Measurements from ENCODE around the gene NCOA7. TPM values are rescaled to one million over a fixed set of nuclear protein-coding genes. Genes with fewer than 3 reads are reported as not detected.
"Not testable (repeated sequence)": the region's sequence is repeated elsewhere in the genome, so short reads cannot be mapped to it uniquely, and the experiment has no call there.

NCOA7 gene
- total and polyA plus RNA-seq, 10 of the 15 experiments (the other 5 are each of a cell fraction or from before 2014, with no cell fraction given): 18.9 to 50.3 (median 34.2) TPM

DNA sequence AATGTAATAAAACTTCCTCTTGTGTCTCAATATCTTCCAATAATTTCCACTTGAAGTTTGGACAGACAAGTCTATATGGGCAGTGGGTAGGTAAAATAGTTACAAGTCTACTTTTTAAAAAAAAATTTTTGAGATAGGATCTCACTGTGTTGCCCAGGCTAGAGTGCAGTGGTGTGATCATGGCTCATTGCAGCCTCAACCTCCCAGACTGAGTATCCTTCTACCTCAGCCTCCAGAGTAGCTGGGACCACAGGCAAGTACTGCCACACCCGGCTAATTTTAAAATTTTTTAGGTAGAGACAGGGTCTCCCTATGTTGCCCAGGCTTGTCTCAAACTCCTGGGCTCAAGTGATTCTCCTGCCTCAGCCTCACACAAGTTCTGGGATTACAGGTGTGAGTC, 181.7 kb downstream of the NCOA7 start:
- H3K4me3 ChIP-seq; H4K20me1 ChIP-seq (ENCODE audit: control insufficient read depth, insufficient read depth); H3K79me2 ChIP-seq (ENCODE audit: control insufficient read depth, insufficient read depth, low read length); H3K36me3 ChIP-seq (ENCODE audit: control insufficient read depth in 2 of 2, insufficient read depth in 2 of 2, low read length in 1 of 2); H3K27me3 ChIP-seq (replicated peaks in 1 of 2; ENCODE audit: control insufficient read depth in 2 of 2, insufficient read depth in 2 of 2, low read length in 1 of 2); H3K27ac ChIP-seq (ENCODE audit: control insufficient read depth, insufficient read depth); ATAC-seq; H3K4me2 ChIP-seq (ENCODE audit: control insufficient read depth, insufficient read depth); H2AFZ ChIP-seq (ENCODE audit: control insufficient read depth, low read depth, low read length); FAIRE-seq; H3K9me3 ChIP-seq (replicated peaks; ENCODE audit: control insufficient read depth, insufficient read depth, low read length); intact Hi-C loops (cut with micrococcal nuclease; ENCODE audit: unreplicated experiment); DNase-seq (ENCODE audit: low read depth, low spot score); H3K4me1 ChIP-seq (ENCODE audit: control insufficient read depth, insufficient read depth, low read length); H3K9ac ChIP-seq (ENCODE audit: control insufficient read depth, insufficient read depth, low read length); BruUV-seq (replicated peaks): not testable (repeated sequence)
- RAD21 ChIA-PET (ENCODE audit: unreplicated experiment): interaction anchor here (1.1 to 1.5 kb wide), 2 partner anchors 11 to 192 kb away, joined by 3 to 4 read pairs; no protein-coding TSS in a partner anchor
- in situ Hi-C loops (cut with MboI): loop anchor here (5.0 kb wide), 1 partner anchor 660 kb away; no protein-coding TSS in a partner anchor
- WGBS (ENCODE audit: insufficient coverage, insufficient replicate concordance, low lambda C conversion rate, missing lambda C conversion rate): 100% methylated on average over 1 of the region's 1 CpG
- CTCF ChIA-PET: interaction anchor here (4.0 to 8.2 kb wide), 4 partner anchors 12 to 191 kb away, joined by 40 to 183 read pairs (median 42); partner anchors contain the start of genes HINT3, NCOA7 and TRMT11
- POLR2A ChIA-PET: interaction anchor here (0.6 kb wide), 1 partner anchor 1086 kb away, joined by 3 read pairs; no protein-coding TSS in a partner anchor
- SMC1A ChIA-PET (ENCODE audit: uncharacterized antibody, unreplicated experiment): interaction anchor here (2.0 to 3.3 kb wide), 3 partner anchors 15 to 182 kb away, joined by 6 to 33 read pairs (median 27); partner anchors contain the start of genes HINT3 and NCOA7

DNA sequence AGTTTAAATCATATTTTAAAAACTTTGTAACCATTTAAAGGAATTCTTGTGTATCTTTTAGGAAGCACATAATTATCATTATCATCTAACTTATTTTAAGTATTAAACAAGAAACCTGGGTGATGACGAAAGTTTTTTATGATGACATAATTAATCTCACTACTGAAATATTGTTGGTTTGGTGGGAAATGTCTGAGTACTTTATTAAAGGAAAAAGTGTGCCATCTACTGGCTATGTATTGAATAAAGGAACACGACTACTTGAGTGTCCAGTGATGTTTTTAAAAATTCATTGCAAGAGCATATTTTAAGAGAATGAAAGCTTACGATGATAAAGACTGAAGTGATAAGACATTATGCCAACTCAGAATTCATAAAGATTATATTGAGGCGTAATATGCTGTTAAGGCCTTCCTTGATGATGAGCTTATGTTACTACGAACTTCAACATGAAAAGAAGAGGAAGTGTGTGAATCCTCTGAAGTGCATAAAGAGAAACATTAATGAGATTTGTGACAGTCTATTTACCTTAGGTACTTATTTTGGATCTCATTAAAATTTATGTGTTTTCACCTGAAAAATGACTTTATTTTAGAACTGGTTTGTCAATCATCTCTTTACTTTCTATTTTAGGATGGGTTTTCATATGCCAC, 183.6 kb downstream of the NCOA7 start:
- Histone ChIP-seq H3K27ac (ENCODE audit: control insufficient read depth, insufficient read depth) (no peak overlapping the region), H4K20me1 (ENCODE audit: control insufficient read depth, insufficient read depth) (no peaks in the 10 kb centered on the region), H3K9ac (ENCODE audit: control insufficient read depth, insufficient read depth, low read length) (no peak overlapping the region), H3K27me3 (replicated peaks in 1 of 2; ENCODE audit: control insufficient read depth in 2 of 2, insufficient read depth in 2 of 2, low read length in 1 of 2) (no peaks in the 10 kb centered on the region), H3K4me1 (ENCODE audit: control insufficient read depth, insufficient read depth, low read length) (no peaks in the 10 kb centered on the region), H3K9me3 (replicated peaks; ENCODE audit: control insufficient read depth, insufficient read depth, low read length) (no peaks in the 10 kb centered on the region), H3K36me3 (ENCODE audit: control insufficient read depth in 2 of 2, insufficient read depth in 2 of 2, low read length in 1 of 2) (peaks cover 0 to 2% of the 10 kb centered on the region in 2 experiments; a peak in 2 of 4 replicates), H2AFZ (ENCODE audit: control insufficient read depth, low read depth, low read length) (no peak overlapping the region; the same call in 1 of the 2 replicates), H3K4me3 (no peak overlapping the region), H3K4me2 (ENCODE audit: control insufficient read depth, insufficient read depth) (no peak overlapping the region), H3K79me2 (ENCODE audit: control insufficient read depth, insufficient read depth, low read length) (no peaks in the 10 kb centered on the region)
- ATAC-seq (peak; percentile 93), DNase-seq (ENCODE audit: low read depth, low spot score) (no peak), FAIRE-seq (peak; percentile 85)
- 11% methylated on average over 5 of the region's 5 CpGs for WGBS (ENCODE audit: insufficient coverage, insufficient replicate concordance, low lambda C conversion rate, missing lambda C conversion rate)
- in situ Hi-C loops (cut with MboI): loop anchor here (5.0 kb wide), 1 partner anchor 662 kb away; no protein-coding TSS in a partner anchor
- ChIA-PET CTCF (interaction anchor here (0.6 to 8.2 kb wide), 61 partner anchors 11 to 676 kb away, joined by 3 to 183 read pairs (median 5); partner anchors contain the start of genes HDDC2, HINT3, NCOA7 and TRMT11), POLR2A (interaction anchor here (0.6 to 1.6 kb wide), 4 partner anchors 11 to 864 kb away, joined by 3 to 9 read pairs (median 3); partner anchors contain the start of gene TRMT11), SMC1A (ENCODE audit: uncharacterized antibody, unreplicated experiment) (interaction anchor here (0.5 to 3.3 kb wide), 37 partner anchors 9 to 670 kb away, joined by 3 to 47 read pairs (median 3); partner anchors contain the start of genes HINT3, NCOA7 and TRMT11), RAD21 (ENCODE audit: unreplicated experiment) (interaction anchor here (0.7 to 4.1 kb wide), 29 partner anchors 9 to 665 kb away, joined by 3 to 55 read pairs (median 4); partner anchors contain the start of genes HINT3, NCOA7 and TRMT11)
- intact Hi-C loops (cut with micrococcal nuclease; ENCODE audit: unreplicated experiment): loop anchor here (1.0 to 2.0 kb wide), 2 partner anchors 193 to 664 kb away; no protein-coding TSS in a partner anchor
- no TSS peak for BruUV-seq (replicated peaks)
- TF ChIP-seq POLR2AphosphoS2 (IDR thresholded peaks at IDR 0.05; ENCODE audit: low read depth, low read length): no peak
- TF ChIP-seq IRF4 (IDR thresholded peaks at IDR 0.05; ENCODE audit: low read depth, low read length): no peak
- peak; percentile 54; the same call in 1 of the 2 replicates for TF ChIP-seq SMC3 (IDR thresholded peaks at IDR 0.05; ENCODE audit: borderline replicate concordance, low read length)
- no peak for TF ChIP-seq SUZ12 (IDR thresholded peaks at IDR 0.05; ENCODE audit: unreplicated experiment)
- TF ChIP-seq, protein P1, sequence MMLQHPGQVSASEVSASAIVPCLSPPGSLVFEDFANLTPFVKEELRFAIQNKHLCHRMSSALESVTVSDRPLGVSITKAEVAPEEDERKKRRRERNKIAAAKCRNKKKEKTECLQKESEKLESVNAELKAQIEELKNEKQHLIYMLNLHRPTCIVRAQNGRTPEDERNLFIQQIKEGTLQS (IDR thresholded peaks at IDR 0.05; ENCODE audit: borderline replicate concordance, extremely low read depth, low read depth, low read length): no peak
- TF ChIP-seq HDAC6 (IDR thresholded peaks at IDR 0.05; ENCODE audit: unreplicated experiment): no peak
- no peak for TF ChIP-seq NR2C2 (IDR thresholded peaks at IDR 0.05; ENCODE audit: borderline replicate concordance, control insufficient read depth, insufficient read length, low read depth)
- TF ChIP-seq ASH2L (IDR thresholded peaks at IDR 0.05; ENCODE audit: borderline replicate concordance, low read depth): no peak
- TF ChIP-seq EZH2 (IDR thresholded peaks at IDR 0.05; ENCODE audit: borderline replicate concordance, control insufficient read depth, low read depth, low read length): no peak
- TF ChIP-seq, protein P2, sequence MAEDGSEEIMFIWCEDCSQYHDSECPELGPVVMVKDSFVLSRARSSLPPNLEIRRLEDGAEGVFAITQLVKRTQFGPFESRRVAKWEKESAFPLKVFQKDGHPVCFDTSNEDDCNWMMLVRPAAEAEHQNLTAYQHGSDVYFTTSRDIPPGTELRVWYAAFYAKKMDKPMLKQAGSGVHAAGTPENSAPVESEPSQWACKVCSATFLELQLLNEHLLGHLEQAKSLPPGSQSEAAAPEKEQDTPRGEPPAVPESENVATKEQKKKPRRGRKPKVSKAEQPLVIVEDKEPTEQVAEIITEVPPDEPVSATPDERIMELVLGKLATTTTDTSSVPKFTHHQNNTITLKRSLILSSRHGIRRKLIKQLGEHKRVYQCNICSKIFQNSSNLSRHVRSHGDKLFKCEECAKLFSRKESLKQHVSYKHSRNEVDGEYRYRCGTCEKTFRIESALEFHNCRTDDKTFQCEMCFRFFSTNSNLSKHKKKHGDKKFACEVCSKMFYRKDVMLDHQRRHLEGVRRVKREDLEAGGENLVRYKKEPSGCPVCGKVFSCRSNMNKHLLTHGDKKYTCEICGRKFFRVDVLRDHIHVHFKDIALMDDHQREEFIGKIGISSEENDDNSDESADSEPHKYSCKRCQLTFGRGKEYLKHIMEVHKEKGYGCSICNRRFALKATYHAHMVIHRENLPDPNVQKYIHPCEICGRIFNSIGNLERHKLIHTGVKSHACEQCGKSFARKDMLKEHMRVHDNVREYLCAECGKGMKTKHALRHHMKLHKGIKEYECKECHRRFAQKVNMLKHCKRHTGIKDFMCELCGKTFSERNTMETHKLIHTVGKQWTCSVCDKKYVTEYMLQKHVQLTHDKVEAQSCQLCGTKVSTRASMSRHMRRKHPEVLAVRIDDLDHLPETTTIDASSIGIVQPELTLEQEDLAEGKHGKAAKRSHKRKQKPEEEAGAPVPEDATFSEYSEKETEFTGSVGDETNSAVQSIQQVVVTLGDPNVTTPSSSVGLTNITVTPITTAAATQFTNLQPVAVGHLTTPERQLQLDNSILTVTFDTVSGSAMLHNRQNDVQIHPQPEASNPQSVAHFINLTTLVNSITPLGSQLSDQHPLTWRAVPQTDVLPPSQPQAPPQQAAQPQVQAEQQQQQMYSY (CRISPR knock-in tag; IDR thresholded peaks at IDR 0.05): no peak

All from GM12878 (cell line).